Measurements from ENCODE around the gene PJVK. TPM values are rescaled to one million over a fixed set of nuclear protein-coding genes. Genes with fewer than 3 reads are reported as not detected.

Gene PJVK
- total and polyA plus RNA-seq, 9 of the 15 experiments (the other 6 are each of a cell fraction or from before 2014, with no cell fraction given), result 0.11 to 1.5 (median 0.73) TPM

GRCh38 chr2:178479275-178479616 lies 28.1 kb downstream of the PJVK start:
- Histone ChIP-seq H3K4me3 (no peak overlapping the region), H3K4me1 (replicated peaks in 1 of 2; ENCODE audit: control insufficient read depth in 2 of 2, insufficient read depth in 2 of 2, low read length in 2 of 2) (peaks cover 23 to 29% of the 10 kb centered on the region in 2 experiments), H3K79me2 (ENCODE audit: control insufficient read depth, insufficient read depth, low read length) (peaks cover 48% of the 10 kb centered on the region), H3K27me3 (ENCODE audit: control insufficient read depth in 2 of 2, insufficient read depth in 2 of 2, low read length in 2 of 2) (no peaks in the 10 kb centered on the region), H3K9me1 (ENCODE audit: control insufficient read depth, insufficient read depth, low read length) (no peaks in the 10 kb centered on the region), H3K9me3 (replicated peaks; ENCODE audit: control insufficient read depth, insufficient read depth, low read depth, low read length) (no peaks in the 10 kb centered on the region), H3K36me3 (ENCODE audit: control insufficient read depth, insufficient read depth, low read length) (no peaks in the 10 kb centered on the region), H3K27ac (ENCODE audit: extremely low read depth, low read depth, low read length) (0 out of 3 replicates have a peak overlapping the region, but pooled peaks have one; percentile 63), H2AFZ (ENCODE audit: low read depth, low read length) (peak overlapping the region; percentile 98), H4K20me1 (replicated peaks; ENCODE audit: control insufficient read depth, insufficient read depth, low read length) (no peaks in the 10 kb centered on the region), H3K9ac (ENCODE audit: insufficient read depth in 1 of 2, low read depth in 2 of 2, low read length in 2 of 2) (peak overlapping the region in 1 of 2 experiments; percentile 75; a peak in 1 of 4 replicates), H3K4me2 (ENCODE audit: insufficient read depth, low read length) (peak overlapping the region; percentile 95)
- no TSS peak for BruUV-seq (replicated peaks)
- 32% methylated on average over 4 of the region's 4 CpGs for WGBS (ENCODE audit: insufficient coverage, low coverage, missing lambda C conversion rate)
- ChIA-PET POLR2A (no interaction called here), CTCF (ENCODE audit: low intra/inter-chr PET ratio) (no interaction called here)
- FAIRE-seq (no peak), DNase-seq (ENCODE audit: extremely low read depth in 1 of 4, low spot score in 3 of 4) (peak in 1 of 4 experiments; percentile 16), ATAC-seq (no peak)
- intact Hi-C loops (cut with micrococcal nuclease), result loop anchor here (1.0 to 10.0 kb wide), 8 partner anchors 28 to 1526 kb away; partner anchors contain the start of genes CWC22, PJVK, PRKRA and RBM45
- in situ Hi-C loops (cut with MboI), result no loop called here
- TF ChIP-seq SLC30A9 (CRISPR knock-in tag; IDR thresholded peaks at IDR 0.05), result no peak
- TF ChIP-seq MECOM (CRISPR knock-in tag; IDR thresholded peaks at IDR 0.05), result no peak
- TF ChIP-seq ZNF124 (CRISPR knock-in tag; IDR thresholded peaks at IDR 0.05), result no peak
- TF ChIP-seq NCOA1 (IDR thresholded peaks at IDR 0.05; ENCODE audit: low read depth), result no peak
- TF ChIP-seq ZNF174 (CRISPR knock-in tag; IDR thresholded peaks at IDR 0.05), result no peak
- TF ChIP-seq PML (IDR thresholded peaks at IDR 0.05; ENCODE audit: low read length), result no peak
- TF ChIP-seq ZNF717 (CRISPR knock-in tag; IDR thresholded peaks at IDR 0.05), result no peak
- no peak for TF ChIP-seq POLR2AphosphoS2 (IDR thresholded peaks at IDR 0.05; ENCODE audit: low read length)
- TF ChIP-seq TEAD1 (CRISPR knock-in tag; IDR thresholded peaks at IDR 0.05), result no peak
- TF ChIP-seq JUNB (CRISPR knock-in tag; conservative IDR thresholded peaks at IDR 0.05), result no peak
- no peak for TF ChIP-seq GTF2F1 (IDR thresholded peaks at IDR 0.05; ENCODE audit: low read depth, low read length)
- TF ChIP-seq ZNF217 (CRISPR knock-in tag; IDR thresholded peaks at IDR 0.05), result no peak
- TF ChIP-seq PKNOX1 (IDR thresholded peaks at IDR 0.05), result peak; percentile 31; the same call in 1 of the 2 replicates
- TF ChIP-seq L3MBTL2 (IDR thresholded peaks at IDR 0.05), result no peak
- no peak for TF ChIP-seq MEF2D (tag; conservative IDR thresholded peaks at IDR 0.05; ENCODE audit: low read depth)
- TF ChIP-seq MCM7 (IDR thresholded peaks at IDR 0.05), result no peak
- TF ChIP-seq NR1H2 (CRISPR knock-in tag; IDR thresholded peaks at IDR 0.05), result no peak
- TF ChIP-seq NUFIP1 (IDR thresholded peaks at IDR 0.05; ENCODE audit: partially characterized antibody), result no peak
- no peak for TF ChIP-seq NFATC3 (IDR thresholded peaks at IDR 0.05)
- TF ChIP-seq NFIX (CRISPR knock-in tag; IDR thresholded peaks at IDR 0.05; ENCODE audit: low read depth), result no peak
- TF ChIP-seq DLX4 (CRISPR knock-in tag; IDR thresholded peaks at IDR 0.05), result no peak
- TF ChIP-seq PBX2 (CRISPR knock-in tag; IDR thresholded peaks at IDR 0.05; ENCODE audit: low read depth), result no peak
- 0 out of 2 replicates have a peak, but pooled peaks have one; percentile 8 for TF ChIP-seq PBX2 (tag; conservative IDR thresholded peaks at IDR 0.05; ENCODE audit: low read depth)

All from K562 (cell line).